KMS-11 (cell line): ENCODE measurements around the gene ZNF275.

Experiments
- H2AFZ ChIP-seq: fragments of 200-600 bp; sonication (generic); 2 replicates; pipeline ENCODE4 v1.6.1; 2016; ENCODE audit warnings: antibody characterized with exemption, mixed run types, low read depth
- H3K27ac ChIP-seq: fragments of 200-600 bp; sonication (generic); 2 replicates; pipeline ENCODE4 v1.6.1; 2016; ENCODE audit warnings: mild to moderate bottlenecking, mixed run types
- H3K27me3 ChIP-seq: fragments of 200-600 bp; sonication (generic); 2 replicates; pipeline ENCODE4 v1.6.1; 2017; ENCODE audit warnings: mild to moderate bottlenecking, low read depth, mixed run types, moderate library complexity; ENCODE audit not compliant: insufficient read depth
- H3K36me3 ChIP-seq: fragments of 200-600 bp; sonication (generic); 2 replicates; pipeline ENCODE4 v1.6.1; 2017; ENCODE audit warnings: mild to moderate bottlenecking, mixed run types; ENCODE audit not compliant: insufficient read depth
- H3K4me1 ChIP-seq: fragments of 200-600 bp; sonication (generic); 2 replicates; pipeline ENCODE4 v1.6.1; 2016; ENCODE audit warnings: mild to moderate bottlenecking, low read depth, mixed run types; ENCODE audit not compliant: poor library complexity, severe bottlenecking
- H3K4me2 ChIP-seq: fragments of 200-600 bp; sonication (generic); 2 replicates; pipeline ENCODE4 v1.7.0; 2016; ENCODE audit warnings: mild to moderate bottlenecking, mixed run types
- H3K4me3 ChIP-seq: fragments of 200-600 bp; sonication (generic); IDR thresholded peaks from 2 replicates; pipeline ENCODE4 v1.6.1; 2017; ENCODE audit warnings: low read depth, low read length, mixed read lengths; ENCODE audit not compliant: insufficient read depth
- H3K79me2 ChIP-seq: fragments of 200-600 bp; sonication (generic); 2 replicates; pipeline ENCODE4 v1.6.1; 2016; ENCODE audit warnings: low read depth, mixed run types; ENCODE audit not compliant: insufficient read depth
- H3K9ac ChIP-seq: fragments of 200-600 bp; sonication (generic); 2 replicates; pipeline ENCODE4 v1.6.1; 2016; ENCODE audit warnings: mild to moderate bottlenecking, mixed run types
- H4K20me1 ChIP-seq: fragments of 200-600 bp; sonication (generic); 2 replicates; pipeline ENCODE4 v1.6.1; 2016; ENCODE audit warnings: mild to moderate bottlenecking, mixed run types; ENCODE audit not compliant: insufficient read depth
- TF ChIP-seq, protein P1 (sequence below): fragments of 200-600 bp; sonication (generic); conservative IDR thresholded peaks from 2 replicates; pipeline ENCODE4 v1.6.1; 2017; ENCODE audit warnings: low read depth, mild to moderate bottlenecking, antibody characterized with exemption, low read length, moderate library complexity, mixed read lengths

ZNF275 gene

DNA sequence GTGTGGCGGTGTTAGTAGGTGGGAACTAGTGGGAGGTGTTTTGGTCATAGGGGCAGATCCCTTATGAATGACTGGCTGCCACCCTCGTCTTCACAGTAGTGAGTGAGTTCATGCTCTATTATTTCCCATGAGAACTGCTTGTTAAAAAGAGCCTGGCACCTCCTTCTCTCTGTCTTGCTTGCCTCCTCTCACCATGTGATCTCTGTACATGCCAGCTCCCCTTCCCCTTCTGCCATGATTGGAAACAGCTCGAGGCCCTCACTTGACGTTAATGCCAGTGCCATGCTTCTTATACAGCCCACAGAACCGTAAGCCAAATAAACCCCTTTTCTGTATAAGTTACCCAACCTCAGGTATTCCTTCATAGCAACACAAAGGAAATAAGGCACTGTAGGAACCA lies 34.1 kb upstream of the ZNF275 start:
- H3K36me3 ChIP-seq: no peaks in the 10 kb centered on the region
- no peaks in the 10 kb centered on the region for H3K27me3 ChIP-seq
- no peak overlapping the region for H2AFZ ChIP-seq
- H3K4me2 ChIP-seq: no peak overlapping the region
- no peaks in the 10 kb centered on the region for H3K79me2 ChIP-seq
- TF ChIP-seq, protein P1, sequence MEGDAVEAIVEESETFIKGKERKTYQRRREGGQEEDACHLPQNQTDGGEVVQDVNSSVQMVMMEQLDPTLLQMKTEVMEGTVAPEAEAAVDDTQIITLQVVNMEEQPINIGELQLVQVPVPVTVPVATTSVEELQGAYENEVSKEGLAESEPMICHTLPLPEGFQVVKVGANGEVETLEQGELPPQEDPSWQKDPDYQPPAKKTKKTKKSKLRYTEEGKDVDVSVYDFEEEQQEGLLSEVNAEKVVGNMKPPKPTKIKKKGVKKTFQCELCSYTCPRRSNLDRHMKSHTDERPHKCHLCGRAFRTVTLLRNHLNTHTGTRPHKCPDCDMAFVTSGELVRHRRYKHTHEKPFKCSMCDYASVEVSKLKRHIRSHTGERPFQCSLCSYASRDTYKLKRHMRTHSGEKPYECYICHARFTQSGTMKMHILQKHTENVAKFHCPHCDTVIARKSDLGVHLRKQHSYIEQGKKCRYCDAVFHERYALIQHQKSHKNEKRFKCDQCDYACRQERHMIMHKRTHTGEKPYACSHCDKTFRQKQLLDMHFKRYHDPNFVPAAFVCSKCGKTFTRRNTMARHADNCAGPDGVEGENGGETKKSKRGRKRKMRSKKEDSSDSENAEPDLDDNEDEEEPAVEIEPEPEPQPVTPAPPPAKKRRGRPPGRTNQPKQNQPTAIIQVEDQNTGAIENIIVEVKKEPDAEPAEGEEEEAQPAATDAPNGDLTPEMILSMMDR: no peak
- no peak overlapping the region for H3K27ac ChIP-seq
- no peaks in the 10 kb centered on the region for H4K20me1 ChIP-seq
- H3K9ac ChIP-seq: no peak overlapping the region
- no peaks in the 10 kb centered on the region for H3K4me1 ChIP-seq
- H3K4me3 ChIP-seq: no peak overlapping the region

DNA sequence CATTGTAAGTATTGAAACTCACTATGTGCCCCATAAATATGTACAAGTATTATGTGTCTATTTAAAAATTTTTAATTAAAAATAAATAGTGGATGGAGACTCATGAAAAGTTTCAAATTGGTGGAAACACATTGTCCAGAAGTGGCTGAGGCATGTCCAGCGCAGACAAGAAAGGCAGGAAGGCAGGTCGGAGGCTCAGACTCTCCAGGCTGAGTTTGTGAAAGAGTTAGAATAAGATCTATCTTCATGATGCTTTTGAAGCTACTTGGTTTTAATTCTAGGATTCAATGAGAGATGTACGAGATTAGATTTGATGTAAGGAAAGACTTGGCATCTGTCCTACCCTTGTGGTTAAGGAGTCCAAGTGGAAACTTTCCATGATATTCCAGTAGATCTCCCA lies 32.2 kb upstream of the ZNF275 start:
- H4K20me1 ChIP-seq: no peaks in the 10 kb centered on the region
- H3K4me1 ChIP-seq: no peaks in the 10 kb centered on the region
- H3K27me3 ChIP-seq: no peaks in the 10 kb centered on the region
- H3K9ac ChIP-seq: no peak overlapping the region
- H3K27ac ChIP-seq: no peak overlapping the region
- no peak overlapping the region for H3K4me2 ChIP-seq
- H2AFZ ChIP-seq: no peak overlapping the region
- no peaks in the 10 kb centered on the region for H3K79me2 ChIP-seq
- H3K4me3 ChIP-seq: no peak overlapping the region
- TF ChIP-seq, protein P1: no peak
- no peaks in the 10 kb centered on the region for H3K36me3 ChIP-seq

DNA sequence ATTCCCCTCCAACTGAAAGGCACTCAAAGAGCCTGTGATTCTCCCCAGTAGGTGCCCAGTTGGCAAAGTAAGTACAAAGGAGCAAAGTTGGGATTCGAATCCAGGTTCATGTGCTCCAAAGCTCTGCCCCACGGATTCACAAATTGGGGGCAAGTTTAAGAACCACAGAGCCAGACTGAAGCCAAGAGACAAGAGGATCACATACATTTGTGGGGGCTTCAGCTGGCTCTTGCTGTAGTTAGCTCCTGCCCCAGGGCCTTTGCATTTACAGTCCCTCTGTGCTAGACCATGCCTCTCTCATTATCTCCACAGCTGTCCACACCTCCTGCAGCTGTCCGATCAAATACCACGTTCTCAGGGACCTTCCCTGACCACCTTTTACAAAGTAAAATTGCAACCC lies 31.2 kb upstream of the ZNF275 start:
- no peak overlapping the region for H3K4me3 ChIP-seq
- no peaks in the 10 kb centered on the region for H3K79me2 ChIP-seq
- no peak overlapping the region for H3K27ac ChIP-seq
- H4K20me1 ChIP-seq: no peaks in the 10 kb centered on the region
- H3K4me2 ChIP-seq: no peak overlapping the region
- H3K4me1 ChIP-seq: no peaks in the 10 kb centered on the region
- H2AFZ ChIP-seq: no peak overlapping the region
- no peak overlapping the region for H3K9ac ChIP-seq
- no peaks in the 10 kb centered on the region for H3K36me3 ChIP-seq
- TF ChIP-seq, protein P1: no peak
- no peaks in the 10 kb centered on the region for H3K27me3 ChIP-seq

DNA sequence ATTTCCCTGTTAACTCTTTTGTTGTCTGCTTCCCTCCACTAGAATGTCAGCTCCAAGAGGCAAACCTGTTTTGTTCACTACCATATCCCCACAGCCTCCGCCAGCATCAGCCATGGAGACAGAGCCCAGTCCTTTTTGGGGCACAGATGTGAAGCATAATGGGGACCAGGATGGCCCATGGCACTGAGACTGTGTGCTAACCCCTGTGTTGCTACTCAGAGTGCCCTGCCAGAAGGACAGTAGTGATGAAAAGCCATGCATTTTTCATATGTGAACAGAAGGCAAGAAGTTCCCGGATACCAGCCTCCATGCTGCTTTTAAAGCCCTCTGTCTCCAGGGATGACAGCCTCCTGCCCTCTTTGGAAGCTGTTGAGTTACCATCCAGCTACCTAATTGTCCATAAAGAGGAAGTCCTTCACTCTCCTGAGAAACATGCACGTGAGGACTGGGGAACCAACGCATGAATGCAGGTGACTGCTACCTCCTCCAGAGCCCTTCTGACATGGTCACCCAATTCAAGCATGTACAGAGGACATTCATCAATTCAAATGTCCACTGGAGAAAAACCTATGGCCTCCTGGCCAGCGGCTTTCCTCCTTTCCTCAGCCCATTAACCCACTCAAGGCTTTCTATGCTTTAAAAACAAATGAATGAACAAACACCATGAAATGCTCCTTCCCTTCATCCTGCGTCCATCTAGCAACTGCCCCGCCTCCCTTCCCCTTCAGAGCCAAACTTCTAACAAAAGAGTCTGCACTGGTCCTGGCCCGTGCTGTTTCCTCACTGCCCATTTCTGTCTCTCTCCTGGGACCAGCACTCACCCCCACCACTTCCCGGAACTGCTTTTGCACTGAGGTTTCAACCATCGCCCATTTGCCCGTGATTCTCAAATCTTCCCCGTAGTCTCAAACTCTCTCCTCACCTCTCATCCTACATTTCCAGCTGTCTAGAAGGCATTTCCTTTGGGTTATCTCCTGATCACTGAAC lies 30.4 kb upstream of the ZNF275 start:
- no peak overlapping the region for H3K4me3 ChIP-seq
- H3K4me1 ChIP-seq: no peaks in the 10 kb centered on the region
- H3K4me2 ChIP-seq: no peak overlapping the region
- H4K20me1 ChIP-seq: no peaks in the 10 kb centered on the region
- no peaks in the 10 kb centered on the region for H3K27me3 ChIP-seq
- H3K79me2 ChIP-seq: no peaks in the 10 kb centered on the region
- H2AFZ ChIP-seq: no peak overlapping the region
- H3K36me3 ChIP-seq: no peaks in the 10 kb centered on the region
- no peak overlapping the region for H3K9ac ChIP-seq
- TF ChIP-seq, protein P1: no peak
- no peak overlapping the region for H3K27ac ChIP-seq
